Tibial artery (tissue), 4 donors: ENCODE data around the gene BCAS1.
A peak's percentile ranks its signal among the peaks of the same experiment; 100 is the strongest.

Experiments used
- DNase-seq, 2 donors: peaks; one replicate each; pipeline ENCODE4 v3.0.0-alpha.2; 2019
- H3K27ac ChIP-seq, 2 donors: fragments of 200-600 bp; sonication (generic) in 1 of 2; 1 replicate in 1 of 2; 2 replicates in 1 of 2; pipeline ENCODE4 v1.5.1; 2018 to 2019; ENCODE audit warnings: mild to moderate bottlenecking in 1 of 2
- H3K27me3 ChIP-seq, 2 donors: fragments of 200-600 bp; sonication (generic) in 1 of 2; one replicate each; pipeline versions ENCODE4 v1.5.1 to v1.6.0; 2016 to 2019
- H3K36me3 ChIP-seq, 3 donors: fragments of 200-600 bp; sonication (generic) in 2 of 3; one replicate each; pipeline ENCODE4 v1.5.1; 2016 to 2019; ENCODE audit warnings: mild to moderate bottlenecking in 2 of 3
- H3K4me1 ChIP-seq, 4 donors: fragments of 200-600 bp; sonication (generic) in 2 of 4; 1 replicate in 3 of 4; 2 replicates in 1 of 4; pipeline ENCODE4 v1.5.1; 2016 to 2019
- H3K4me3 ChIP-seq, 2 donors: fragments of 200-600 bp; sonication (generic) in 1 of 2; 1 replicate in 1 of 2; 2 replicates in 1 of 2; pipeline ENCODE4 v1.5.1; 2018 to 2019; ENCODE audit warnings: mild to moderate bottlenecking in 2 of 2
- H3K9me3 ChIP-seq, 3 donors: fragments of 200-600 bp; sonication (generic) in 1 of 3; one replicate each; pipeline ENCODE4 v1.5.1; 2016 to 2019
- CTCF ChIP-seq, 2 experiments: fragments of 200-600 bp in 1 of 2; fragments of 450-650 bp in 1 of 2; IDR thresholded peaks; one replicate each; pipeline ENCODE4 v1.5.1; 2017 to 2019; ENCODE audit warnings: antibody characterized with exemption in 2 of 2, mild to moderate bottlenecking in 1 of 2, moderate library complexity in 1 of 2
- intact Hi-C: fragments of 100-400 bp; cut with DNase I; formaldehyde crosslinking; loops from one replicate; pipeline ENCODE4 v1.15.0; 2023; ENCODE audit warnings: low total_unique reads

Gene BCAS1

GRCh38 chr20:54056762-54057639 lies 13.4 kb downstream of the BCAS1 start:
- TF ChIP-seq CTCF (IDR thresholded peaks at IDR 0.05), result no peak
- intact Hi-C loops, result no loop called here
- H3K27me3 ChIP-seq, result no peaks in the 10 kb centered on the region
- no peak for DNase-seq
- no peaks in the 10 kb centered on the region for H3K4me1 ChIP-seq
- H3K27ac ChIP-seq, result no peak overlapping the region
- no peaks in the 10 kb centered on the region for H3K9me3 ChIP-seq
- no peak overlapping the region for H3K4me3 ChIP-seq
- H3K36me3 ChIP-seq, result no peaks in the 10 kb centered on the region

DNA sequence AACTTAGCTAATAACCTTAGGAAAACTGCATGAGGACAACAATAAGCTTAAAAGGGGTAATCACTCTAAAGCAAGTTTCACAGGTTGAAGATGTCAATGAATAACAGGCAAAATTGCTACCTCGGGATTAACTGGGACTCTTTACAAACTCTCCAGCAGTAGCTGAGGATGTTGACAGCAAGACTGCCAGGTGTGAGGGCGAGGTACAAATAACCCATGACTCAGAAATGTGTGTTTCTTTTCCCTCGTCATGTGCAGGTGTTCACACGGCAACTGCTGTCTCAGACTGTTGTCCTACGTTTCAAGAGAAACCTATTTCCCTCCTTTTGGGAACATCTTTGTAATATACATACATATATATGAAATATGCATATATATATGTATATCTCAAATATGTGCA lies 15.9 kb downstream of the BCAS1 start:
- DNase-seq, result no peak
- H3K27ac ChIP-seq, result no peak overlapping the region
- no peak for TF ChIP-seq CTCF (IDR thresholded peaks at IDR 0.05)
- no peaks in the 10 kb centered on the region for H3K9me3 ChIP-seq
- H3K36me3 ChIP-seq, result no peaks in the 10 kb centered on the region
- intact Hi-C loops, result no loop called here
- no peak overlapping the region for H3K4me3 ChIP-seq
- no peaks in the 10 kb centered on the region for H3K27me3 ChIP-seq
- H3K4me1 ChIP-seq, result peaks cover 0 to 3% (median 1%) of the 10 kb centered on the region in 4 donors

DNA sequence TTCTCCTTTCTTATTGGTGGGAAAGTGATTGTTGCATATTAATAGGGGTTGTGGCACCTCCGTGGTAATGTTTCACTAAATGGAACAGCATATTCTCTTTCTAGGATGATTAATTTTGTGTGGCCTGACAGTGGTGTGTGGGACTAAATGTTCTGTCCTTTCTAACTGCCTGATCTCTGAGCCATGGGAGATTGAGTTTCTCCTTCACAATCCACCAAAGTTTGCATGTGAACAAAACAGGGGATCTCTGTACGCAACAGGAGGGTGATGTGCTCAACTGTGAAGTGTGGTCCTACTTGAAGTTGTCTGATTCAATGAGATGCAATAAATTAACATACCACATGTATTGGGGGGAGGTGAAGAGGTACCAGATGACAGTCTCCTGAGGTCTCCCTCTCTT lies 19.3 kb downstream of the BCAS1 start:
- Histone ChIP-seq H3K36me3 (no peaks in the 10 kb centered on the region), H3K27ac (no peak overlapping the region), H3K27me3 (no peaks in the 10 kb centered on the region), H3K4me3 (no peak overlapping the region), H3K9me3 (no peaks in the 10 kb centered on the region), H3K4me1 (peaks cover 0 to 19% (median 6%) of the 10 kb centered on the region in 4 donors)
- TF ChIP-seq CTCF (IDR thresholded peaks at IDR 0.05), result no peak
- no peak for DNase-seq
- intact Hi-C loops, result no loop called here

- H3K27me3 ChIP-seq, result no peaks in the 10 kb centered on the region
- no peaks in the 10 kb centered on the region for H3K9me3 ChIP-seq
- H3K4me1 ChIP-seq, result peaks cover 0 to 24% (median 6%) of the 10 kb centered on the region in 4 donors
- DNase-seq, result no peak
- no peak for TF ChIP-seq CTCF (IDR thresholded peaks at IDR 0.05)
- intact Hi-C loops, result no loop called here
- peak overlapping the region; percentile 23 to 34 for H3K27ac ChIP-seq
- H3K4me3 ChIP-seq, result no peak overlapping the region
- no peaks in the 10 kb centered on the region for H3K36me3 ChIP-seq
Measured at GRCh38 chr20:54048891-54049545, 21.4 kb downstream of the BCAS1 start.

DNA sequence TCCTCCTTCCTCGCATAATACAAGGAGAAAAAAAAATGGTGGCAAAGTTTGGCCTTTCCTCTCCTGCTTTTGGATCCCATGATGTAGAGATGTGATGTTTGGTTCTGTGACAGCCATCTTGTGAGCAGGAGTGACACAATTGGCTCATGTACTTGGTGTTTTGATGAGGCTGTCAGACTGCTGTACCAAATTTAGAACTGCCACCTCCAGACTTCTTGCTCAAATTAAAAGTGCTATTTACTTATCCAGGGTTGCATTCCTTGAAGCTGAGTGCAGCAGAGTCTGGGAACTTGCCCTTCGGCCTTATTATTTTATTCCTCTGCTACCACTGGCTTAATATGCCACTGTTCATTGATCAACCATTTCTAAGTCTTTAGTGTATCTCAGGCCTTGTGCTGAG lies 21.9 kb downstream of the BCAS1 start:
- no peaks in the 10 kb centered on the region for H3K36me3 ChIP-seq
- H3K27me3 ChIP-seq, result no peaks in the 10 kb centered on the region
- DNase-seq, result no peak
- H3K9me3 ChIP-seq, result no peaks in the 10 kb centered on the region
- intact Hi-C loops, result no loop called here
- H3K4me1 ChIP-seq, result peaks cover 0 to 28% (median 6%) of the 10 kb centered on the region in 4 donors
- no peak overlapping the region for H3K4me3 ChIP-seq
- TF ChIP-seq CTCF (IDR thresholded peaks at IDR 0.05), result no peak
- H3K27ac ChIP-seq, result peak overlapping the region; percentile 38 to 46
